GM23338 (cell line): ENCODE measurements around the gene ANKRD31.

Experiments used
- CREB1 ChIP-seq: fragments of 250-450 bp; sonication (Bioruptor Pico); IDR thresholded peaks from 2 replicates; pipeline ENCODE4 v1.5.0; 2020; ENCODE audit warnings: low read depth, mild to moderate bottlenecking, moderate library complexity
- CTCF ChIP-seq, 2 experiments: fragments of 200-600 bp in 1 of 2; sonication (generic) in 1 of 2; conservative IDR thresholded peaks; 2 replicates each; pipeline versions ENCODE4 v1.5.1 to v1.6.1; 2016 to 2017; ENCODE audit warnings: antibody characterized with exemption in 2 of 2, low read depth in 2 of 2, mild to moderate bottlenecking in 2 of 2, moderate library complexity in 1 of 2
- EZH2 ChIP-seq: fragments of 200-600 bp; sonication (generic); IDR thresholded peaks from one replicate; pipeline ENCODE4 v1.8.0; 2017; ENCODE audit warnings: antibody characterized with exemption, mild to moderate bottlenecking, low read depth; ENCODE audit not compliant: unreplicated experiment
- NANOG ChIP-seq: IDR thresholded peaks from 2 replicates; pipeline ENCODE4 v1.6.1; 2016; ENCODE audit warnings: antibody characterized with exemption, borderline replicate concordance
- POLR2AphosphoS5 ChIP-seq: IDR thresholded peaks from 2 replicates; pipeline ENCODE4 v1.6.1; 2016; ENCODE audit warnings: antibody characterized with exemption, low read depth
- STAT1 ChIP-seq: IDR thresholded peaks from one replicate; pipeline ENCODE4 v1.6.1; 2016; ENCODE audit warnings: antibody characterized with exemption; ENCODE audit not compliant: unreplicated experiment

- TF ChIP-seq CTCF (conservative IDR thresholded peaks at IDR 0.05; ENCODE audit: low read depth in 2 of 2) (no peak), POLR2AphosphoS5 (no peak), CREB1 (CRISPR knock-in tag) (no peak), STAT1 (no peak), EZH2 (no peak), NANOG (no peak)
Observed at GRCh38 chr5:75089662-75090061, 147.0 kb downstream of the ANKRD31 start.
